ENCODE results near the gene ZNF138. TPM values are rescaled to one million over a fixed set of nuclear protein-coding genes. Genes with fewer than 3 reads are reported as not detected.

The ZNF138 gene
- total RNA-seq, 1 donor from 2014 or later, result 5.1 TPM

GRCh38 chr7:64874114-64874513, 79.9 kb downstream of the ZNF138 start:
- no peaks in the 10 kb centered on the region for H3K9me3 ChIP-seq (replicated peaks)
- H3K4me3 ChIP-seq, result no peak overlapping the region
- DNase-seq, result no peak
- TF ChIP-seq CTCF (IDR thresholded peaks at IDR 0.05; ENCODE audit: borderline replicate concordance), result no peak
- no peaks in the 10 kb centered on the region for H3K36me3 ChIP-seq
- H3K4me1 ChIP-seq, result peaks cover 8% of the 10 kb centered on the region
- intact Hi-C loops (cut with micrococcal nuclease), result no loop called here
- H3K27me3 ChIP-seq (ENCODE audit: low read depth), result peaks cover 53% of the 10 kb centered on the region
- no peak overlapping the region for H3K27ac ChIP-seq (replicated peaks)

GRCh38 chr7:64874562-64875250, 80.5 kb downstream of the ZNF138 start:
- peaks cover 48% of the 10 kb centered on the region for H3K27me3 ChIP-seq (ENCODE audit: low read depth)
- H3K27ac ChIP-seq (replicated peaks), result no peak overlapping the region
- intact Hi-C loops (cut with micrococcal nuclease), result no loop called here
- no peak for TF ChIP-seq CTCF (IDR thresholded peaks at IDR 0.05; ENCODE audit: borderline replicate concordance)
- peaks cover 8% of the 10 kb centered on the region for H3K4me1 ChIP-seq
- DNase-seq, result no peak
- no peaks in the 10 kb centered on the region for H3K9me3 ChIP-seq (replicated peaks)
- H3K36me3 ChIP-seq, result no peaks in the 10 kb centered on the region
- H3K4me3 ChIP-seq, result no peak overlapping the region

- Histone ChIP-seq H3K36me3 (no peaks in the 10 kb centered on the region), H3K27me3 (ENCODE audit: low read depth) (peaks cover 42% of the 10 kb centered on the region), H3K4me3 (no peak overlapping the region), H3K9me3 (replicated peaks) (peaks cover 2% of the 10 kb centered on the region), H3K4me1 (peaks cover 8% of the 10 kb centered on the region), H3K27ac (replicated peaks) (no peak overlapping the region)
- intact Hi-C loops (cut with micrococcal nuclease), result no loop called here
- DNase-seq, result no peak
- no peak for TF ChIP-seq CTCF (IDR thresholded peaks at IDR 0.05; ENCODE audit: borderline replicate concordance)
Observed at GRCh38 chr7:64875258-64875657, 81.0 kb downstream of the ZNF138 start.

GRCh38 chr7:64875658-64876406, 81.6 kb downstream of the ZNF138 start:
- Histone ChIP-seq H3K9me3 (replicated peaks) (peaks cover 4% of the 10 kb centered on the region), H3K4me1 (peaks cover 8% of the 10 kb centered on the region), H3K27ac (replicated peaks) (no peak overlapping the region), H3K36me3 (no peaks in the 10 kb centered on the region), H3K27me3 (ENCODE audit: low read depth) (peaks cover 42% of the 10 kb centered on the region), H3K4me3 (no peak overlapping the region)
- DNase-seq, result no peak
- intact Hi-C loops (cut with micrococcal nuclease), result no loop called here
- no peak for TF ChIP-seq CTCF (IDR thresholded peaks at IDR 0.05; ENCODE audit: borderline replicate concordance)

GRCh38 chr7:64876792-64877713, 82.8 kb downstream of the ZNF138 start:
- Histone ChIP-seq H3K27me3 (ENCODE audit: low read depth) (peaks cover 36% of the 10 kb centered on the region), H3K4me3 (peak overlapping the region; percentile 61), H3K4me1 (peaks cover 13% of the 10 kb centered on the region), H3K9me3 (replicated peaks) (peaks cover 4% of the 10 kb centered on the region), H3K27ac (replicated peaks) (no peak overlapping the region), H3K36me3 (no peaks in the 10 kb centered on the region)
- TF ChIP-seq CTCF (IDR thresholded peaks at IDR 0.05; ENCODE audit: borderline replicate concordance), result no peak
- intact Hi-C loops (cut with micrococcal nuclease), result no loop called here
- peak; percentile 55 for DNase-seq

All from left ventricle myocardium inferior (tissue), 1 donor.